HG02870 (cell line): ENCODE measurements around the gene GPR171.

Source experiments
- ATAC-seq: cut with Tn5 transposase; IDR thresholded peaks from one replicate; pipeline ENCODE4 v1.9.1; 2021; ENCODE audit warnings: mild to moderate bottlenecking, moderate library complexity; ENCODE audit not compliant: unreplicated experiment

Gene GPR171

GRCh38 chr3:151214459-151214858 lies 11.4 kb upstream of the GPR171 start:
- ATAC-seq = no peak

GRCh38 chr3:151213881-151214280 lies 10.9 kb upstream of the GPR171 start:
- no peak for ATAC-seq

GRCh38 chr3:151213151-151213550 lies 10.1 kb upstream of the GPR171 start:
- ATAC-seq = no peak

- ATAC-seq = peak; percentile 51
These were observed 7.8 kb upstream of the GPR171 start for GRCh38 chr3:151210676-151211381.

- no peak for ATAC-seq
These were observed 6.6 kb upstream of the GPR171 start for GRCh38 chr3:151209654-151210053.

GRCh38 chr3:151206201-151206600 lies 3.2 kb upstream of the GPR171 start:
- ATAC-seq = no peak

- no peak for ATAC-seq
These were observed 2.5 kb upstream of the GPR171 start for GRCh38 chr3:151205482-151205881.

- ATAC-seq = no peak
These were observed 1.8 kb upstream of the GPR171 start for GRCh38 chr3:151204530-151205402.

GRCh38 chr3:151201051-151201730 lies 1.8 kb downstream of the GPR171 start:
- ATAC-seq = no peak

- ATAC-seq = no peak
These were observed 2.4 kb downstream of the GPR171 start for GRCh38 chr3:151200586-151200985.

GRCh38 chr3:151199554-151200438 lies 3.2 kb downstream of the GPR171 start:
- ATAC-seq = no peak

- ATAC-seq = no peak
These were observed 4.2 kb downstream of the GPR171 start for GRCh38 chr3:151198849-151199248.

GRCh38 chr3:151197981-151198767 lies 4.8 kb downstream of the GPR171 start:
- no peak for ATAC-seq

- no peak for ATAC-seq
These were observed 5.8 kb downstream of the GPR171 start for GRCh38 chr3:151197228-151197627.

GRCh38 chr3:151196434-151196833 lies 6.6 kb downstream of the GPR171 start:
- no peak for ATAC-seq

GRCh38 chr3:151195826-151196225 lies 7.2 kb downstream of the GPR171 start:
- no peak for ATAC-seq

GRCh38 chr3:151192545-151192944 lies 10.5 kb downstream of the GPR171 start:
- ATAC-seq = no peak

GRCh38 chr3:151191095-151191494 lies 11.9 kb downstream of the GPR171 start:
- no peak for ATAC-seq

- no peak for ATAC-seq
These were observed 19.7 kb downstream of the GPR171 start for GRCh38 chr3:151183265-151183671.
